ENCODE measurements around the gene SMAP2. TPM values are rescaled to one million over a fixed set of nuclear protein-coding genes. Genes with fewer than 3 reads are reported as not detected.

The SMAP2 gene
- polyA plus RNA-seq, 1 donor (not counting 4 experiments of a cell fraction or from before 2014, with no cell fraction given), result 13.2 TPM

DNA sequence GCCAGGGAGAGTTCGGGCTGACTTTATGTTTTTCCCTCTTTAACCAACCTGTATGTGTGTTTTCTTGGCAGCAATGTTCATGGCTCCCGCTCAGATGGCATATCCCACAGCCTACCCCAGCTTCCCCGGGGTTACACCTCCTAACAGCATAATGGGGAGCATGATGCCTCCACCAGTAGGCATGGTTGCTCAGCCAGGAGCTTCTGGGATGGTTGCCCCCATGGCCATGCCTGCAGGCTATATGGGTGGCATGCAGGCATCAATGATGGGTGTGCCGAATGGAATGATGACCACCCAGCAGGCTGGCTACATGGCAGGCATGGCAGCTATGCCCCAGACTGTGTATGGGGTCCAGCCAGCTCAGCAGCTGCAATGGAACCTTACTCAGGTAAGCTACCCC is 43.2 kb downstream of the SMAP2 start:
- no peak overlapping the region for H3K9ac ChIP-seq (ENCODE audit: control insufficient read depth, extremely low read depth, insufficient read depth, low read length)
- DNase-seq (ENCODE audit: low read depth, low spot score) (no peak), FAIRE-seq (no peak)
- H4K20me1 ChIP-seq (ENCODE audit: control insufficient read depth, extremely low read depth, insufficient read depth, low read length), result no peaks in the 10 kb centered on the region
- no peak overlapping the region for H3K27ac ChIP-seq (ENCODE audit: control insufficient read depth, insufficient read depth, low read length)
- H3K9me1 ChIP-seq (ENCODE audit: control insufficient read depth, extremely low read depth, insufficient read depth, low read length), result no peaks in the 10 kb centered on the region
- H2AFZ ChIP-seq (ENCODE audit: control insufficient read depth, low read length), result no peak overlapping the region
- H3K79me2 ChIP-seq (ENCODE audit: control insufficient read depth, insufficient read depth, low read length), result no peaks in the 10 kb centered on the region
- dilution Hi-C loops (cut with MboI; ENCODE audit: extremely low pct_ligation_motif_present, low sequenced_read_pairs), result no loop called here
- no peaks in the 10 kb centered on the region for H3K9me3 ChIP-seq (ENCODE audit: control insufficient read depth, low read depth, low read length)
- TF ChIP-seq, protein P1, sequence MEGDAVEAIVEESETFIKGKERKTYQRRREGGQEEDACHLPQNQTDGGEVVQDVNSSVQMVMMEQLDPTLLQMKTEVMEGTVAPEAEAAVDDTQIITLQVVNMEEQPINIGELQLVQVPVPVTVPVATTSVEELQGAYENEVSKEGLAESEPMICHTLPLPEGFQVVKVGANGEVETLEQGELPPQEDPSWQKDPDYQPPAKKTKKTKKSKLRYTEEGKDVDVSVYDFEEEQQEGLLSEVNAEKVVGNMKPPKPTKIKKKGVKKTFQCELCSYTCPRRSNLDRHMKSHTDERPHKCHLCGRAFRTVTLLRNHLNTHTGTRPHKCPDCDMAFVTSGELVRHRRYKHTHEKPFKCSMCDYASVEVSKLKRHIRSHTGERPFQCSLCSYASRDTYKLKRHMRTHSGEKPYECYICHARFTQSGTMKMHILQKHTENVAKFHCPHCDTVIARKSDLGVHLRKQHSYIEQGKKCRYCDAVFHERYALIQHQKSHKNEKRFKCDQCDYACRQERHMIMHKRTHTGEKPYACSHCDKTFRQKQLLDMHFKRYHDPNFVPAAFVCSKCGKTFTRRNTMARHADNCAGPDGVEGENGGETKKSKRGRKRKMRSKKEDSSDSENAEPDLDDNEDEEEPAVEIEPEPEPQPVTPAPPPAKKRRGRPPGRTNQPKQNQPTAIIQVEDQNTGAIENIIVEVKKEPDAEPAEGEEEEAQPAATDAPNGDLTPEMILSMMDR (optimal IDR thresholded peaks at IDR 0.05 in 1 of 3, IDR thresholded peaks at IDR 0.05 in 1 of 3, conservative IDR thresholded peaks at IDR 0.05 in 1 of 3; ENCODE audit: extremely low read depth in 1 of 3, insufficient read depth in 2 of 3, low read length in 3 of 3), result no peak
- no peak for TF ChIP-seq EZH2 (IDR thresholded peaks at IDR 0.05; ENCODE audit: low read length)
- peaks cover 3% of the 10 kb centered on the region for H3K4me1 ChIP-seq (ENCODE audit: control insufficient read depth, extremely low read depth, insufficient read depth, low read length)
- H3K4me2 ChIP-seq (ENCODE audit: control insufficient read depth, extremely low read depth, insufficient read depth, low read depth, low read length), result no peak overlapping the region
- no peaks in the 10 kb centered on the region for H3K27me3 ChIP-seq (ENCODE audit: control insufficient read depth, extremely low read depth, insufficient read depth, low read length)
- H3K4me3 ChIP-seq (ENCODE audit: control insufficient read depth in 2 of 3, extremely low read depth in 1 of 3, insufficient read depth in 2 of 3, low read depth in 1 of 3, low read length in 3 of 3), result no peak overlapping the region
- H3K36me3 ChIP-seq (ENCODE audit: control insufficient read depth in 2 of 2, extremely low read depth in 1 of 2, insufficient read depth in 2 of 2, low read length in 2 of 2), result peaks cover 0 to 15% of the 10 kb centered on the region in 2 experiments

DNA sequence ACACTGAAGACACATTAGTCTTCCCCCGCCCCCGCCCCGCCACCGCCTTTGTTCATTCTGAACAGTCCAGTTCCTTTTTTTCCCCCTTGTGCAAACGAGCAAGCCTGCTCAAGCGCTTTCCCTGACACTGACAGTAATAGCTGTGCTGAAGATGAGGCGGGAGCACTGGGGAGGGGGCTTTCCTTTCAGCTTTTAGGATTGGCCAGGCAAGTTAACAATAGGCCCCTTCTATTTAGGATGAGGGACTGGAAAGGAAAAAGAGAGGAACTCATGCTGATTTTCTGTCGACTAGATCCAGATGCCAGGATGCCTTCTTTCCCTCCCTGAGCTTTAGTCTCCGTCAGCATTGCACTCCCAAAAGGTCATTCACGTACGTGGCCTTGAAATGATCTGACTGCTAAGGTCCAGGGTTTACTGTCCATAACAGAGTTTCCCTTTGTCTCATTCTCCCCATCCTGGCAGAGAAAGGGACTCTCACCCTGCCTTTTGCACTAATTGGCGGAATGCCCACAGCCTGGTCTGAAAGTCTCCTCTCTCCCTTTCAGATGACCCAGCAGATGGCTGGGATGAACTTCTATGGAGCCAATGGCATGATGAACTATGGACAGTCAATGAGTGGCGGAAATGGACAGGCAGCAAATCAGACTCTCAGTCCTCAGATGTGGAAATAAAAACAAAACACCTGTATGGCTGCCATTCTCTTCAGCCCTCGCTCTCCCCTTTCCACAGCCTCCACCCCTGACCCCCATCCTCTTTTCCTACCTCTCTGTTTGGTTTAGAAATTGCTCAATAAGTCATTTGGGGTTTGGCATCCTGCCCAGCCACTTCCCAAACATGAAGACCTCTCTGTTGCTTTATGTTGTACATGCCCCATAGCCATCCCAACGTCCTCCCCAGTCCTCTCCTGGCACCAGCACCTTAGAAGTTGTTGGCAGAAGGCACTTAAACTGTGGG is 48.2 kb downstream of the SMAP2 start:
- FAIRE-seq, result no peak

More for the DNA sequence above, 48.2 kb downstream of the SMAP2 start:
- peaks cover 0 to 7% of the 10 kb centered on the region in 2 experiments for H3K36me3 ChIP-seq (ENCODE audit: control insufficient read depth in 2 of 2, extremely low read depth in 1 of 2, insufficient read depth in 2 of 2, low read length in 2 of 2)
- H3K9ac ChIP-seq (ENCODE audit: control insufficient read depth, extremely low read depth, insufficient read depth, low read length), result no peak overlapping the region
- no peak for DNase-seq (ENCODE audit: low read depth, low spot score)
- no peaks in the 10 kb centered on the region for H3K9me1 ChIP-seq (ENCODE audit: control insufficient read depth, extremely low read depth, insufficient read depth, low read length)
- H3K4me3 ChIP-seq (ENCODE audit: control insufficient read depth in 2 of 3, extremely low read depth in 1 of 3, insufficient read depth in 2 of 3, low read depth in 1 of 3, low read length in 3 of 3), result no peak overlapping the region
- TF ChIP-seq, protein P1 (optimal IDR thresholded peaks at IDR 0.05 in 1 of 3, IDR thresholded peaks at IDR 0.05 in 1 of 3, conservative IDR thresholded peaks at IDR 0.05 in 1 of 3; ENCODE audit: extremely low read depth in 1 of 3, insufficient read depth in 2 of 3, low read length in 3 of 3), result no peak
- TF ChIP-seq EZH2 (IDR thresholded peaks at IDR 0.05; ENCODE audit: low read length), result no peak
- no peaks in the 10 kb centered on the region for H3K9me3 ChIP-seq (ENCODE audit: control insufficient read depth, low read depth, low read length)
- H3K27me3 ChIP-seq (ENCODE audit: control insufficient read depth, extremely low read depth, insufficient read depth, low read length), result no peaks in the 10 kb centered on the region
- H4K20me1 ChIP-seq (ENCODE audit: control insufficient read depth, extremely low read depth, insufficient read depth, low read length), result no peaks in the 10 kb centered on the region
- H3K79me2 ChIP-seq (ENCODE audit: control insufficient read depth, insufficient read depth, low read length), result no peaks in the 10 kb centered on the region
- no peak overlapping the region for H2AFZ ChIP-seq (ENCODE audit: control insufficient read depth, low read length)
- H3K27ac ChIP-seq (ENCODE audit: control insufficient read depth, insufficient read depth, low read length), result no peak overlapping the region
- no peak overlapping the region for H3K4me2 ChIP-seq (ENCODE audit: control insufficient read depth, extremely low read depth, insufficient read depth, low read depth, low read length)
- H3K4me1 ChIP-seq (ENCODE audit: control insufficient read depth, extremely low read depth, insufficient read depth, low read length), result no peaks in the 10 kb centered on the region
- dilution Hi-C loops (cut with MboI; ENCODE audit: extremely low pct_ligation_motif_present, low sequenced_read_pairs), result no loop called here

Data from keratinocyte (primary cell).